Hepatocyte (in vitro differentiated cells): ENCODE data around the gene PDK2. TPM values are rescaled to one million over a fixed set of nuclear protein-coding genes. Genes with fewer than 3 reads are reported as not detected.

Experiments
- DNase-seq: peaks from one replicate; pipeline ENCODE4 v3.0.0-alpha.2; 2016; ENCODE audit warnings: low spot score
- H2AFZ ChIP-seq: fragments of 200-600 bp; sonication (generic); 2 replicates; pipeline ENCODE4 v1.6.0; 2016; ENCODE audit warnings: antibody characterized with exemption, mild to moderate bottlenecking
- H3K27ac ChIP-seq: fragments of 200-600 bp; sonication (generic); 2 replicates; pipeline ENCODE4 v1.5.1; 2016; ENCODE audit warnings: mild to moderate bottlenecking
- H3K27me3 ChIP-seq: fragments of 200-600 bp; sonication (generic); 2 replicates; pipeline ENCODE4 v1.6.1; 2016
- H3K36me3 ChIP-seq: fragments of 200-600 bp; sonication (generic); replicated peaks from 2 replicates; pipeline ENCODE4 v1.5.1; 2016; ENCODE audit warnings: low read depth; ENCODE audit not compliant: insufficient read depth
- H3K4me1 ChIP-seq: fragments of 200-600 bp; sonication (generic); 2 replicates; pipeline ENCODE4 v1.5.1; 2016; ENCODE audit warnings: mild to moderate bottlenecking, moderate library complexity; ENCODE audit not compliant: insufficient read depth
- H3K4me2 ChIP-seq: fragments of 200-600 bp; sonication (generic); 2 replicates; pipeline ENCODE4 v1.6.0; 2016
- H3K4me3 ChIP-seq: fragments of 200-600 bp; sonication (generic); 2 replicates; pipeline ENCODE4 v1.5.1; 2016; ENCODE audit warnings: mild to moderate bottlenecking
- H3K79me2 ChIP-seq: fragments of 200-600 bp; sonication (generic); 2 replicates; pipeline ENCODE4 v1.6.0; 2017; ENCODE audit warnings: mild to moderate bottlenecking
- H3K9me2 ChIP-seq: fragments of 200-600 bp; sonication (generic); replicated peaks from 2 replicates; pipeline ENCODE4 v1.6.0; 2017; ENCODE audit warnings: mild to moderate bottlenecking; ENCODE audit not compliant: insufficient read depth
- H3K9me3 ChIP-seq: fragments of 200-600 bp; sonication (generic); 2 replicates; pipeline ENCODE4 v1.5.1; 2016; ENCODE audit warnings: low read depth, mild to moderate bottlenecking
- H4K20me1 ChIP-seq: fragments of 200-600 bp; sonication (generic); 2 replicates; pipeline ENCODE4 v1.6.0; 2016; ENCODE audit warnings: mild to moderate bottlenecking; ENCODE audit not compliant: insufficient read depth, poor library complexity, severe bottlenecking
- EZH2 ChIP-seq: fragments of 200-600 bp; sonication (generic); IDR thresholded peaks from 2 replicates; pipeline ENCODE4 v1.6.1; 2016; ENCODE audit warnings: antibody characterized with exemption, mild to moderate bottlenecking, borderline replicate concordance
- EZH2phosphoT487 ChIP-seq: fragments of 200-600 bp; sonication (generic); IDR thresholded peaks from one replicate; pipeline ENCODE4 v1.6.1; 2018; ENCODE audit warnings: antibody characterized with exemption, mild to moderate bottlenecking, low read depth, moderate library complexity; ENCODE audit not compliant: unreplicated experiment, severe bottlenecking
- WGBS: methylation state at CpG from one replicate; pipeline ENCODE4 v1.1.6; 2016; ENCODE audit warnings: low lambda C conversion rate; ENCODE audit errors: missing lambda C conversion rate; 5-methylcytosine and 5-hydroxymethylcytosine counted together
- polyA plus RNA-seq: library from polyadenylated mRNA; unstranded; fragments of >200 nt; fragmentation: Nextera tagmentation; extraction: Ambion mirVana; gene quantifications from 2 replicates; pipeline ENCODE4 v1.2.1, GENCODE V29; 2016
- total RNA-seq: library from RNA; depleted of rRNA; stranded (reverse); fragments of >200 nt; gene quantifications from 2 replicates; pipeline ENCODE4 v1.2.3, GENCODE V29; 2014
- TF ChIP-seq, protein P1 (sequence below): fragments of 200-600 bp; sonication (generic); IDR thresholded peaks from 2 replicates; pipeline ENCODE4 v1.5.1; 2016; ENCODE audit warnings: antibody characterized with exemption, mild to moderate bottlenecking; ENCODE audit not compliant: poor library complexity

The PDK2 gene
- total and polyA plus RNA-seq, 2 experiments from 2014 or later: 42.7 to 56.9 TPM

GRCh38 chr17:50066995-50067394 is 28.2 kb upstream of the PDK2 start:
- no peak for DNase-seq
- no peaks in the 10 kb centered on the region for H4K20me1 ChIP-seq
- no peaks in the 10 kb centered on the region for H3K9me2 ChIP-seq
- H3K4me1 ChIP-seq: peaks cover 23% of the 10 kb centered on the region
- no peaks in the 10 kb centered on the region for H3K36me3 ChIP-seq
- no peaks in the 10 kb centered on the region for H3K9me3 ChIP-seq
- H3K4me2 ChIP-seq: no peak overlapping the region
- TF ChIP-seq, protein P1, sequence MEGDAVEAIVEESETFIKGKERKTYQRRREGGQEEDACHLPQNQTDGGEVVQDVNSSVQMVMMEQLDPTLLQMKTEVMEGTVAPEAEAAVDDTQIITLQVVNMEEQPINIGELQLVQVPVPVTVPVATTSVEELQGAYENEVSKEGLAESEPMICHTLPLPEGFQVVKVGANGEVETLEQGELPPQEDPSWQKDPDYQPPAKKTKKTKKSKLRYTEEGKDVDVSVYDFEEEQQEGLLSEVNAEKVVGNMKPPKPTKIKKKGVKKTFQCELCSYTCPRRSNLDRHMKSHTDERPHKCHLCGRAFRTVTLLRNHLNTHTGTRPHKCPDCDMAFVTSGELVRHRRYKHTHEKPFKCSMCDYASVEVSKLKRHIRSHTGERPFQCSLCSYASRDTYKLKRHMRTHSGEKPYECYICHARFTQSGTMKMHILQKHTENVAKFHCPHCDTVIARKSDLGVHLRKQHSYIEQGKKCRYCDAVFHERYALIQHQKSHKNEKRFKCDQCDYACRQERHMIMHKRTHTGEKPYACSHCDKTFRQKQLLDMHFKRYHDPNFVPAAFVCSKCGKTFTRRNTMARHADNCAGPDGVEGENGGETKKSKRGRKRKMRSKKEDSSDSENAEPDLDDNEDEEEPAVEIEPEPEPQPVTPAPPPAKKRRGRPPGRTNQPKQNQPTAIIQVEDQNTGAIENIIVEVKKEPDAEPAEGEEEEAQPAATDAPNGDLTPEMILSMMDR: no peak
- no peak for TF ChIP-seq EZH2phosphoT487
- H3K4me3 ChIP-seq: no peak overlapping the region
- 87% methylated on average over 2 of the region's 2 CpGs for WGBS
- H3K27ac ChIP-seq: no peak overlapping the region
- no peak overlapping the region for H2AFZ ChIP-seq
- no peaks in the 10 kb centered on the region for H3K27me3 ChIP-seq
- no peaks in the 10 kb centered on the region for H3K79me2 ChIP-seq

DNA sequence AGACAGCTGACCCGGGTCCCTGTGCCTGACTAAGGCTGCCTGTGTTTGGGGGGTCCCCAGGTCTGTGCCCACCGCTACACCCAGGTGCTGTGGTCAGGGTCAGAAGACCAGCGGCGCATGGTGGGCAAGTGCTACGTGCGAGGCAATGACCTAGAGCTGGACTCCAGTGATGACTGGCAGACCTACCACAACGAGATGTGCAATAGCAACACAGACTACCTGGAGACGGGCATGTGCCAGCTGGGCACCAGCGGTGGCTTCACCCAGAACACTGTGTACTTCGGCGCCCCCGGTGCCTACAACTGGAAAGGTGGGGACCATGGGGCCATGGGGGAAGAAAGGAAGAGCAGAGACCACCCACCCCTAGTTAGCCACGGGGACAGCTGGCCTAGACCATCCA is 27.2 kb upstream of the PDK2 start:
- Histone ChIP-seq H3K4me3 (no peak overlapping the region), H3K79me2 (no peaks in the 10 kb centered on the region), H4K20me1 (no peaks in the 10 kb centered on the region), H3K4me2 (no peak overlapping the region), H3K9me2 (no peaks in the 10 kb centered on the region), H2AFZ (no peak overlapping the region), H3K9me3 (no peaks in the 10 kb centered on the region), H3K4me1 (peaks cover 14% of the 10 kb centered on the region), H3K27ac (no peak overlapping the region), H3K36me3 (no peaks in the 10 kb centered on the region), H3K27me3 (no peaks in the 10 kb centered on the region)
- TF ChIP-seq, protein P1: no peak
- TF ChIP-seq EZH2 (no peak), EZH2phosphoT487 (no peak)
- 98% methylated on average over 13 of the region's 13 CpGs for WGBS
- no peak for DNase-seq

GRCh38 chr17:50070908-50071680 is 24.1 kb upstream of the PDK2 start:
- DNase-seq: no peak
- TF ChIP-seq, protein P1: no peak
- H3K4me1 ChIP-seq: no peaks in the 10 kb centered on the region
- H3K27ac ChIP-seq: no peak overlapping the region
- H3K79me2 ChIP-seq: no peaks in the 10 kb centered on the region
- no peaks in the 10 kb centered on the region for H3K27me3 ChIP-seq
- no peaks in the 10 kb centered on the region for H4K20me1 ChIP-seq
- H3K36me3 ChIP-seq: no peaks in the 10 kb centered on the region
- no peaks in the 10 kb centered on the region for H3K9me2 ChIP-seq
- WGBS: 97% methylated on average over 16 of the region's 16 CpGs
- no peak overlapping the region for H3K4me3 ChIP-seq
- H3K9me3 ChIP-seq: no peaks in the 10 kb centered on the region
- H3K4me2 ChIP-seq: no peak overlapping the region
- no peak overlapping the region for H2AFZ ChIP-seq

- TF ChIP-seq EZH2: no peak
- TF ChIP-seq, protein P1: no peak
- TF ChIP-seq EZH2phosphoT487: no peak
- H3K27ac ChIP-seq: no peak overlapping the region
- no peak for DNase-seq
- H3K9me2 ChIP-seq: no peaks in the 10 kb centered on the region
- no peak overlapping the region for H3K4me2 ChIP-seq
- WGBS: 93% methylated on average over 6 of the region's 6 CpGs
- H4K20me1 ChIP-seq: no peaks in the 10 kb centered on the region
- no peaks in the 10 kb centered on the region for H3K27me3 ChIP-seq
- no peak overlapping the region for H3K4me3 ChIP-seq
- no peaks in the 10 kb centered on the region for H3K9me3 ChIP-seq
- no peaks in the 10 kb centered on the region for H3K36me3 ChIP-seq
- no peaks in the 10 kb centered on the region for H3K79me2 ChIP-seq
- no peak overlapping the region for H2AFZ ChIP-seq
- H3K4me1 ChIP-seq: no peaks in the 10 kb centered on the region
Observed at GRCh38 chr17:50071692-50072091, 23.5 kb upstream of the PDK2 start.
